Testis (tissue), 3 donors: ENCODE results near the gene STIM1. TPM values are rescaled to one million over a fixed set of nuclear protein-coding genes. Genes with fewer than 3 reads are reported as not detected.

ENCODE experiments used
- DNase-seq: peaks from one replicate; pipeline ENCODE4 v3.0.0-alpha.2; 2019
- H3K27ac ChIP-seq, 2 donors: fragments of 200-600 bp; sonication (generic); one replicate each; pipeline ENCODE4 v1.5.1; 2019
- H3K27me3 ChIP-seq: fragments of 200-600 bp; sonication (generic); one replicate; pipeline ENCODE4 v1.5.1; 2019
- H3K36me3 ChIP-seq: fragments of 200-600 bp; sonication (generic); one replicate; pipeline ENCODE4 v1.5.1; 2017; ENCODE audit warnings: low read depth; ENCODE audit errors: missing control alignments
- H3K4me1 ChIP-seq: fragments of 200-600 bp; sonication (generic); one replicate; pipeline ENCODE4 v1.5.1; 2019
- H3K4me3 ChIP-seq, 2 donors: fragments of 200-600 bp; sonication (generic); one replicate each; pipeline ENCODE4 v1.5.1; 2017 to 2019
- H3K9me3 ChIP-seq: fragments of 200-600 bp; sonication (generic); one replicate; pipeline ENCODE4 v1.5.1; 2017
- POLR2A ChIP-seq: fragments of 450-650 bp; IDR thresholded peaks from one replicate; pipeline ENCODE4 v1.6.1; 2017; ENCODE audit warnings: antibody characterized with exemption, mild to moderate bottlenecking, moderate library complexity
- WGBS, 2 donors: methylation state at CpG; one replicate each; pipeline ENCODE4 v1.1.5; 2018; 5-methylcytosine and 5-hydroxymethylcytosine counted together
- intact Hi-C: fragments of 100-400 bp; cut with DNase I; formaldehyde crosslinking; loops from one replicate; pipeline ENCODE4 v1.15.1; 2023; ENCODE audit warnings: low total_unique reads
- polyA plus RNA-seq: library from polyadenylated mRNA; stranded (reverse); fragments of 350-450 nt; fragmentation: Illumina TruSeq; extraction: RNeasy Lipid Tissue Mini Kit (QIAGEN cat#74804); gene quantifications from one replicate; pipeline ENCODE4 v1.2.3, GENCODE V29; 2014; ENCODE audit warnings: low read depth, low replicate concordance; ENCODE audit not compliant: insufficient read depth
- total RNA-seq, 2 donors: library from RNA; depleted of rRNA; stranded (reverse); fragments of >200 nt; gene quantifications; one replicate each; pipeline ENCODE4 v1.2.3, GENCODE V29; 2016
- TF ChIP-seq, protein P1 (sequence below), 3 experiments: fragments of 450-650 bp in 2 of 3; fragments of 200-600 bp in 1 of 3; sonication (generic) in 1 of 3; IDR thresholded peaks; one replicate each; pipeline ENCODE4 v1.5.1; 2016 to 2019; ENCODE audit warnings: antibody characterized with exemption in 3 of 3, mild to moderate bottlenecking in 2 of 3, moderate library complexity in 1 of 3

Gene STIM1
- total and polyA plus RNA-seq, 3 donors from 2014 or later, result 78.2 to 95.5 (median 87.1) TPM

DNA sequence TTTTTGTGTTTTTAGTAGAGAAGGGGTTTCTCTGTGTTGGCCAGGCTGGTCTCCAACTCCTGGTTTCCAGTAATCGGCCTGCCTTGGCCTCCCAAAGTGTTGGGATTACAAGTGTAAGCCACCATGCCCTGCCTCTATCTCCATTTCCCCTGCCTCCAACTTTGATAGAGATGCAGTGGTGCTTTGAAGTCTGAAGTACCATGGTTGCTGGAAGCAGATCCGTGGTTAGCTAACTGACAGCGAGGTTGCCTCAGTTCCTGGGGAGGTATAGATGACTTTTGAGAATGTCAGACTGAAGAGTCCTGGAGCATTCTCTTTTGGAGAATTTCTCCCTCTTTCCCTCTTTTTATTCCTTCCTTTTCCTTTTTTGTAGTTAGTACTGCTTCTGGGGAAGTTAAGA, 127.6 kb downstream of the STIM1 start:
- TF ChIP-seq, protein P1, sequence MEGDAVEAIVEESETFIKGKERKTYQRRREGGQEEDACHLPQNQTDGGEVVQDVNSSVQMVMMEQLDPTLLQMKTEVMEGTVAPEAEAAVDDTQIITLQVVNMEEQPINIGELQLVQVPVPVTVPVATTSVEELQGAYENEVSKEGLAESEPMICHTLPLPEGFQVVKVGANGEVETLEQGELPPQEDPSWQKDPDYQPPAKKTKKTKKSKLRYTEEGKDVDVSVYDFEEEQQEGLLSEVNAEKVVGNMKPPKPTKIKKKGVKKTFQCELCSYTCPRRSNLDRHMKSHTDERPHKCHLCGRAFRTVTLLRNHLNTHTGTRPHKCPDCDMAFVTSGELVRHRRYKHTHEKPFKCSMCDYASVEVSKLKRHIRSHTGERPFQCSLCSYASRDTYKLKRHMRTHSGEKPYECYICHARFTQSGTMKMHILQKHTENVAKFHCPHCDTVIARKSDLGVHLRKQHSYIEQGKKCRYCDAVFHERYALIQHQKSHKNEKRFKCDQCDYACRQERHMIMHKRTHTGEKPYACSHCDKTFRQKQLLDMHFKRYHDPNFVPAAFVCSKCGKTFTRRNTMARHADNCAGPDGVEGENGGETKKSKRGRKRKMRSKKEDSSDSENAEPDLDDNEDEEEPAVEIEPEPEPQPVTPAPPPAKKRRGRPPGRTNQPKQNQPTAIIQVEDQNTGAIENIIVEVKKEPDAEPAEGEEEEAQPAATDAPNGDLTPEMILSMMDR (IDR thresholded peaks at IDR 0.05), result no peak
- no peak for TF ChIP-seq POLR2A
- Histone ChIP-seq H3K36me3 (no peaks in the 10 kb centered on the region), H3K4me1 (no peaks in the 10 kb centered on the region), H3K9me3 (no peaks in the 10 kb centered on the region), H3K4me3 (no peak overlapping the region), H3K27me3 (no peaks in the 10 kb centered on the region), H3K27ac (no peak overlapping the region)
- DNase-seq, result no peak
- intact Hi-C loops, result no loop called here
- 97 to 98% methylated on average over 3 of the region's 3 CpGs for WGBS, 2 donors

DNA sequence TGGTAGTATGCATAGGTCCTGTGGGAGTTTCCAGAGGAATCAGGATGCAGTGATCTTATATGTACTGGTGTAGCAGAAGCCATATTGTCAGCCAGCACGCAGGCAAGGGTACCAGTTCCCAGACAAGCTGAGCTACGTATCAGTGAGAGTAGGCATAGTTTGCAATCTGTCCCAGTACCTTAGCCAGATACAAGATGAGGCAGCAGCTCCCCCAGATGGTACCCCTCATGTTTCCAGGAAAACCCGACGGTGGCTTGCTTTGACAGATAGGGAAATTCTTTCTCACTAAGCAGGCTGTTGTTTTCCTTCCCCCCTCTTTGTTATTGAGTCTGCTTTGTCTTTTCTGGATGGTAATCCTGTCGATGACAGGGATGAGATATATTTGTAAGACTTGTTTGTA, 129.4 kb downstream of the STIM1 start:
- intact Hi-C loops, result no loop called here
- 59 to 74% methylated on average over 5 of the region's 5 CpGs for WGBS, 2 donors
- no peaks in the 10 kb centered on the region for H3K36me3 ChIP-seq
- no peaks in the 10 kb centered on the region for H3K27me3 ChIP-seq
- TF ChIP-seq POLR2A, result no peak
- TF ChIP-seq, protein P1 (IDR thresholded peaks at IDR 0.05), result no peak
- H3K27ac ChIP-seq, result no peak overlapping the region
- no peaks in the 10 kb centered on the region for H3K9me3 ChIP-seq
- H3K4me1 ChIP-seq, result no peaks in the 10 kb centered on the region
- H3K4me3 ChIP-seq, result no peak overlapping the region
- no peak for DNase-seq

DNA sequence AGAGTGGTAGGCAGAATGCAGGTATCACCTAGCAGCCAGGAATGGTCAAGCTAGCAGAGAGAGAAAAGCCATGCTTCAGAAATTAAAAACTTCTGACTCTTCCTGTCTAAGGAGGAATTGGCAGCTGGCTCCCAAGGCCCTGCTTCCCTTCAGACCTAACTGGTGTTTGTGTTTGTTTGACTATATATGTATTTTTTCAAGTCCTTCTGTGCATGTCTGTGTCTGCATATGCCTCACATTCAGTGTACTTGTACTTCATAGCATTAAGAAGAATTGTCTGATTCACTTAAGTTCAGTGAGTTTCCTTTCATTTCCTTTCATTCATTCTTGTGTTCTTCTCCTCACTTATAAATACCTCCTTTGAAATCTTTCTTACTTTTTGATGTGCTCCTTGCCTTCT, 130.2 kb downstream of the STIM1 start:
- H3K27ac ChIP-seq, result no peak overlapping the region
- no peak for DNase-seq
- H3K27me3 ChIP-seq, result no peaks in the 10 kb centered on the region
- H3K9me3 ChIP-seq, result no peaks in the 10 kb centered on the region
- TF ChIP-seq POLR2A, result no peak
- TF ChIP-seq, protein P1 (IDR thresholded peaks at IDR 0.05), result no peak
- no peaks in the 10 kb centered on the region for H3K36me3 ChIP-seq
- no peak overlapping the region for H3K4me3 ChIP-seq
- intact Hi-C loops, result no loop called here
- H3K4me1 ChIP-seq, result no peaks in the 10 kb centered on the region

DNA sequence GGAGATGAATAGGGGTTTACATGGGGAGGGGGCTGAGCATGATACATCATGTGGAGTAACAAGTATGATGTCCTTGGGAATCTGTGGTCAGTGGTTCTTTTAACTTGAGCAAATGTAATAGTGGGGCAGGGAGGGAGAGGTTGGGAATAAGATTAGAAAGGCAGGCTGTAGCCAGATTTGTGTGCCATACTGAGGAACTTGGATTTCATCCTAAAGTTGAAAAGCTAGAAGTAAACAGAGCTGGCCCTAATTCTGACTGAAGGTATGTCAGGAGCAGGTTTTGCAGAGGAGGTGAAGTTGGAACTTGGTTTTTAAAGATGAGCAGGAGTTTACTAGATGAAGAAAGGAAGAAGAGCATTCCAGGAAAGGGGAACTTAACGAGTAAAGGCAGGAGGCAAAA, 130.8 kb downstream of the STIM1 start:
- Histone ChIP-seq H3K9me3 (no peaks in the 10 kb centered on the region), H3K27me3 (no peaks in the 10 kb centered on the region), H3K4me1 (no peaks in the 10 kb centered on the region), H3K4me3 (no peak overlapping the region), H3K27ac (no peak overlapping the region), H3K36me3 (no peaks in the 10 kb centered on the region)
- no peak for DNase-seq
- TF ChIP-seq POLR2A, result no peak
- TF ChIP-seq, protein P1 (IDR thresholded peaks at IDR 0.05), result no peak
- intact Hi-C loops, result no loop called here
- 71 to 76% methylated on average over 1 of the region's 1 CpG for WGBS, 2 donors

DNA sequence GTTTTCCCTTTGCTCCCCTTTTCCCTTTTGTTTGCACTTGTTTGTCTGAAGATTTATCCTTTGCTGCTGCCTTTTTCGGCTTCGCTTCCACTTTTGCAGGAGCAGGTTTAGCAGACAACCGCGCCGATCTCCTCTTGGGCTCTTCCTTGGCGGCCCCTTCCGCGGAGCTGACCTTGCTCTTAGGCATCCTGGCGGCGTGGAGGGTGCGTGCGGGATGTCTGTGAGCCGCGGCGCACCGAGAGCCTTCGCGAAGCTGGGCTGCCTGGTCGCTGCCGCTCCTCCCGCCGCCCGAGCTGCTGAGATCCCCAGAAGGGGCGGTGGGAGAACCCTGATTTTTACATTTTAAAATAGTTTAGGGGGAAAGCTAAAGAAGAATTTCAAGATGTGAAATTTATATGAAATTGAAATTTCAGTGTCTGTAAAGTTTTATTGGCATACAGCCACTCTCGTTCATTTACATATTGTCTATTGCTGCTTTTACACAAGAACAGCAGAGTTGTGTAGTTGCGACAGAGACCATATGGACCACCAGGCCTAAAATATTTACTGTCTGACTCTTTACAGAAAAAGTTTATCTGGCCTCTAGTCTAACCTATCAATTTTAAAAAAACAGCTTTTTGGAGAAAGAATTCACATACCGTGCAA, 133.9 kb downstream of the STIM1 start:
- 20 to 44% methylated on average over 27 of the region's 27 CpGs for WGBS, 2 donors
- Histone ChIP-seq H3K27me3 (no peaks in the 10 kb centered on the region), H3K9me3 (no peaks in the 10 kb centered on the region), H3K4me3 (peak overlapping the region in 1 of 2 donors; percentile 34), H3K36me3 (no peaks in the 10 kb centered on the region), H3K4me1 (no peaks in the 10 kb centered on the region), H3K27ac (peak overlapping the region; percentile 48 to 55)
- TF ChIP-seq POLR2A, result no peak
- TF ChIP-seq, protein P1 (IDR thresholded peaks at IDR 0.05), result no peak
- peak; percentile 78 for DNase-seq
- intact Hi-C loops, result no loop called here
